ENCODE results near the gene SPON1.

SPON1 gene

DNA sequence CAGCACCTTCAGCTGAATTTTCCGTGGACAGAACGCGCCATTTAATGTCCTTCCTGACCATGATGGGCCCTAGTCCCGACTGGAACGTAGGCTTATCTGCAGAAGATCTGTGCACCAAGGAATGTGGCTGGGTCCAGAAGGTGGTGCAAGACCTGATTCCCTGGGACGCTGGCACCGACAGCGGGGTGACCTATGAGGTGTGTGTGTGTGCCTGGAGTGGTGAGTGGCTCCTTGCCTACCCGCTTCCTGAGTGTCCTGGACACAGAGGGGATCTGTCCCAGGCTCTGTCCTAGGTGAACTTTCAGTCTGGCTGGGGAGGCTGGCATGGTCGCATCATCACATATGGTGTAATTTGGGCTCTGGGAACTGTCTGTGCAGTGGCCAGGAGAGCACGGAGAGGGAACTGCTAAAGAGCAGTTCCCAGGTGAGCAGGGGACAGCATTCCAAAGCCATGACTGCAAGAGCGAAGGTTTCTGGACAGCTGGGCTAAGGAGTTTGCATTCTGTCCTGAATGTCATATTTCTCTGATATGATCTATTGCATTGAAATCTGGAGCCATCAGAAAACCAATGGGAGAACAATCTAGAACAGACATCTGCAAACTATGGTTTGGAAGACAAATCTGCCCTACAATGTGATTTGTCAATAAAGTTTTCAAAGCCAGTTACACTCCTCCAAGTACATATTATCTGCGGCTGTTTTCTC lies 292.2 kb downstream of the SPON1 start:
- Histone ChIP-seq H3K36me3 (ENCODE audit: control insufficient read depth, insufficient read depth, low read length) (no peaks in the 10 kb centered on the region), H3K4me3 (ENCODE audit: extremely low read depth, insufficient read depth, low read length, poor library complexity, severe bottlenecking) (no peak overlapping the region), H3K4me1 (ENCODE audit: control insufficient read depth, insufficient read depth, low read length, poor library complexity, severe bottlenecking) (no peaks in the 10 kb centered on the region), H3K9me3 (ENCODE audit: control insufficient read depth, low read length) (no peaks in the 10 kb centered on the region), H3K27ac (ENCODE audit: low read depth, low read length, severe bottlenecking) (no peak overlapping the region)
- WGBS, 2 experiments (ENCODE audit: insufficient coverage in 2 of 2), result 93% methylated on average over 11 to 12 of the region's 13 CpGs

DNA sequence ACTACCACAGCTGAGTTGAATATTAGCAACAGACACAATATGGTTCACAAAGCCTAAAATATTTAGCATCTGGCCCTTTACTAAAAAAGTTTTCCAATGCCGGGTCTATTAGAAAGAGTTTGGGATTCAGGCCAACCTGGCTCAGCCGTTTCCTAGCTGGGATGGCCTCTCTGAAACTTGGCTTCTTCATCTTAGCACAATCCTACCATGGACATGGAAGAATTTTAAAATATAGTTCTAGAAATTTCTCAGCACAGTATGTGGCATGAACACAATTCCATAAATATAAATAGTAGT lies 292.7 kb downstream of the SPON1 start:
- Histone ChIP-seq H3K4me1 (ENCODE audit: control insufficient read depth, insufficient read depth, low read length, poor library complexity, severe bottlenecking) (no peaks in the 10 kb centered on the region), H3K27ac (ENCODE audit: low read depth, low read length, severe bottlenecking) (no peak overlapping the region), H3K4me3 (ENCODE audit: extremely low read depth, insufficient read depth, low read length, poor library complexity, severe bottlenecking) (no peak overlapping the region), H3K36me3 (ENCODE audit: control insufficient read depth, insufficient read depth, low read length) (no peaks in the 10 kb centered on the region), H3K9me3 (ENCODE audit: control insufficient read depth, low read length) (no peaks in the 10 kb centered on the region)
- 50% methylated on average over 2 of the region's 2 CpGs; no CpG with 5 or more reads in 1 of the 2 experiments for WGBS, 2 experiments (ENCODE audit: insufficient coverage in 2 of 2)

- Histone ChIP-seq H3K4me3 (ENCODE audit: extremely low read depth, insufficient read depth, low read length, poor library complexity, severe bottlenecking) (no peak overlapping the region), H3K4me1 (ENCODE audit: control insufficient read depth, insufficient read depth, low read length, poor library complexity, severe bottlenecking) (no peaks in the 10 kb centered on the region), H3K36me3 (ENCODE audit: control insufficient read depth, insufficient read depth, low read length) (peaks cover 3% of the 10 kb centered on the region), H3K9me3 (ENCODE audit: control insufficient read depth, low read length) (no peaks in the 10 kb centered on the region), H3K27ac (ENCODE audit: low read depth, low read length, severe bottlenecking) (no peak overlapping the region)
- 82 to 90% methylated on average over 4 of the region's 6 CpGs for WGBS, 2 experiments (ENCODE audit: insufficient coverage in 2 of 2)
These were observed 295.9 kb downstream of the SPON1 start for GRCh38 chr11:14258221-14258935.

DNA sequence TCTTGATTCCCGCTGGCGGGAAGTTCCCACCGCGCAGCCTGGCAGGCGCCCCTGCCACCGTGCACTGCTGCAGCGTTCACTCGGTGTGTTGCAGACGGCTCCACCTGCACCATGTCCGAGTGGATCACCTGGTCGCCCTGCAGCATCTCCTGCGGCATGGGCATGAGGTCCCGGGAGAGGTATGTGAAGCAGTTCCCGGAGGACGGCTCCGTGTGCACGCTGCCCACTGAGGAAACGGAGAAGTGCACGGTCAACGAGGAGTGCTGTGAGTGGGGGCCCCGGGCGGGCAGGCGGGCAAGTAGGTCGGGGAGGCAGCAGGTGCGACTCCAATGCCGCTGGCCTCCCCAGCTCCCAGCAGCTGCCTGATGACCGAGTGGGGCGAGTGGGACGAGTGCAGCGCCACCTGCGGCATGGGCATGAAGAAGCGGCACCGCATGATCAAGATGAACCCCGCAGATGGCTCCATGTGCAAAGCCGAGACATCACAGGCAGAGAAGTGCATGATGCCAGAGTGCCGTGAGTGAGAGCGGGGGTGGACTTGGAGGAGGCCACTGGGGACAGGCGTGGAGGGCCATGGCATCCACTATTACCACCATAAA lies 296.8 kb downstream of the SPON1 start:
- H3K27ac ChIP-seq (ENCODE audit: low read depth, low read length, severe bottlenecking), result no peak overlapping the region
- H3K9me3 ChIP-seq (ENCODE audit: control insufficient read depth, low read length), result no peaks in the 10 kb centered on the region
- 94 to 96% methylated on average over 33 to 36 of the region's 38 CpGs for WGBS, 2 experiments (ENCODE audit: insufficient coverage in 2 of 2)
- peaks cover 7% of the 10 kb centered on the region for H3K36me3 ChIP-seq (ENCODE audit: control insufficient read depth, insufficient read depth, low read length)
- H3K4me1 ChIP-seq (ENCODE audit: control insufficient read depth, insufficient read depth, low read length, poor library complexity, severe bottlenecking), result no peaks in the 10 kb centered on the region
- H3K4me3 ChIP-seq (ENCODE audit: extremely low read depth, insufficient read depth, low read length, poor library complexity, severe bottlenecking), result no peak overlapping the region

DNA sequence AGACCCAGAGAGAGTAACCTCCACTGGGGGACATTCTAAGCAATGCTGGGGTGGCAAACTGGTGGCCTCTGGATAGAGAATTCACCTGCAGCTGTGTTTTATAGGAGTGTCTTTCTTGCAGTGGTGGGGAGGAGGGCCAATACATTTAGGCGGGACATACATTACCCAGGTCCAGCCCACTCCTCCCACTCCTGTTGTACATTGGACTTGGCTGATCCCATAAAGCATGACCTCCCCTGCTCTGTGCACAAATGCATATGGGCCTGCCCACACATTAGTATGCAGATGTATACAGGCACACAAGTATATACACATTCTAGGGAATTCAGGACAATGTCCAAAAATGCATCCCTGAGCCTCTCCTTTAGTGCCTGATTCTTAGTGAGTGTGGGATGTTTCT lies 297.4 kb downstream of the SPON1 start:
- 100% methylated on average over 1 of the region's 1 CpG; no CpG with 5 or more reads in 1 of the 2 experiments for WGBS, 2 experiments (ENCODE audit: insufficient coverage in 2 of 2)
- H3K27ac ChIP-seq (ENCODE audit: low read depth, low read length, severe bottlenecking), result no peak overlapping the region
- H3K4me1 ChIP-seq (ENCODE audit: control insufficient read depth, insufficient read depth, low read length, poor library complexity, severe bottlenecking), result no peaks in the 10 kb centered on the region
- no peaks in the 10 kb centered on the region for H3K9me3 ChIP-seq (ENCODE audit: control insufficient read depth, low read length)
- H3K4me3 ChIP-seq (ENCODE audit: extremely low read depth, insufficient read depth, low read length, poor library complexity, severe bottlenecking), result no peak overlapping the region
- H3K36me3 ChIP-seq (ENCODE audit: control insufficient read depth, insufficient read depth, low read length), result peaks cover 13% of the 10 kb centered on the region

- 100% methylated on average over 2 of the region's 4 CpGs; no CpG with 5 or more reads in 1 of the 2 experiments for WGBS, 2 experiments (ENCODE audit: insufficient coverage in 2 of 2)
These were observed 298.5 kb downstream of the SPON1 start for GRCh38 chr11:14261066-14261465.

GRCh38 chr11:14262271-14262846 lies 299.8 kb downstream of the SPON1 start:
- Histone ChIP-seq H3K4me3 (ENCODE audit: extremely low read depth, insufficient read depth, low read length, poor library complexity, severe bottlenecking) (no peak overlapping the region), H3K9me3 (ENCODE audit: control insufficient read depth, low read length) (no peaks in the 10 kb centered on the region), H3K27ac (ENCODE audit: low read depth, low read length, severe bottlenecking) (no peak overlapping the region), H3K4me1 (ENCODE audit: control insufficient read depth, insufficient read depth, low read length, poor library complexity, severe bottlenecking) (no peaks in the 10 kb centered on the region), H3K36me3 (ENCODE audit: control insufficient read depth, insufficient read depth, low read length) (peaks cover 30% of the 10 kb centered on the region)
- 96 to 97% methylated on average over 8 of the region's 8 CpGs for WGBS, 2 experiments (ENCODE audit: insufficient coverage in 2 of 2)

More at GRCh38 chr11:14261066-14261465, 298.5 kb downstream of the SPON1 start:
- Histone ChIP-seq H3K4me1 (ENCODE audit: control insufficient read depth, insufficient read depth, low read length, poor library complexity, severe bottlenecking) (no peaks in the 10 kb centered on the region), H3K27ac (ENCODE audit: low read depth, low read length, severe bottlenecking) (no peak overlapping the region), H3K36me3 (ENCODE audit: control insufficient read depth, insufficient read depth, low read length) (peaks cover 25% of the 10 kb centered on the region), H3K9me3 (ENCODE audit: control insufficient read depth, low read length) (no peaks in the 10 kb centered on the region), H3K4me3 (ENCODE audit: extremely low read depth, insufficient read depth, low read length, poor library complexity, severe bottlenecking) (no peak overlapping the region)

GRCh38 chr11:14264966-14265365 lies 302.4 kb downstream of the SPON1 start:
- no peaks in the 10 kb centered on the region for H3K9me3 ChIP-seq (ENCODE audit: control insufficient read depth, low read length)
- H3K4me1 ChIP-seq (ENCODE audit: control insufficient read depth, insufficient read depth, low read length, poor library complexity, severe bottlenecking), result no peaks in the 10 kb centered on the region
- no peak overlapping the region for H3K4me3 ChIP-seq (ENCODE audit: extremely low read depth, insufficient read depth, low read length, poor library complexity, severe bottlenecking)
- peaks cover 39% of the 10 kb centered on the region for H3K36me3 ChIP-seq (ENCODE audit: control insufficient read depth, insufficient read depth, low read length)
- no peak overlapping the region for H3K27ac ChIP-seq (ENCODE audit: low read depth, low read length, severe bottlenecking)
- WGBS, 2 experiments (ENCODE audit: insufficient coverage in 2 of 2), result 100% methylated on average over 2 of the region's 2 CpGs

- Histone ChIP-seq H3K9me3 (ENCODE audit: control insufficient read depth, low read length) (no peaks in the 10 kb centered on the region), H3K4me3 (ENCODE audit: extremely low read depth, insufficient read depth, low read length, poor library complexity, severe bottlenecking) (no peak overlapping the region), H3K27ac (ENCODE audit: low read depth, low read length, severe bottlenecking) (no peak overlapping the region), H3K36me3 (ENCODE audit: control insufficient read depth, insufficient read depth, low read length) (peaks cover 51% of the 10 kb centered on the region), H3K4me1 (ENCODE audit: control insufficient read depth, insufficient read depth, low read length, poor library complexity, severe bottlenecking) (no peaks in the 10 kb centered on the region)
- 100% methylated on average over 1 of the region's 1 CpG; no CpG with 5 or more reads in 1 of the 2 experiments for WGBS, 2 experiments (ENCODE audit: insufficient coverage in 2 of 2)
These were observed 304.1 kb downstream of the SPON1 start for GRCh38 chr11:14266622-14267021.

DNA sequence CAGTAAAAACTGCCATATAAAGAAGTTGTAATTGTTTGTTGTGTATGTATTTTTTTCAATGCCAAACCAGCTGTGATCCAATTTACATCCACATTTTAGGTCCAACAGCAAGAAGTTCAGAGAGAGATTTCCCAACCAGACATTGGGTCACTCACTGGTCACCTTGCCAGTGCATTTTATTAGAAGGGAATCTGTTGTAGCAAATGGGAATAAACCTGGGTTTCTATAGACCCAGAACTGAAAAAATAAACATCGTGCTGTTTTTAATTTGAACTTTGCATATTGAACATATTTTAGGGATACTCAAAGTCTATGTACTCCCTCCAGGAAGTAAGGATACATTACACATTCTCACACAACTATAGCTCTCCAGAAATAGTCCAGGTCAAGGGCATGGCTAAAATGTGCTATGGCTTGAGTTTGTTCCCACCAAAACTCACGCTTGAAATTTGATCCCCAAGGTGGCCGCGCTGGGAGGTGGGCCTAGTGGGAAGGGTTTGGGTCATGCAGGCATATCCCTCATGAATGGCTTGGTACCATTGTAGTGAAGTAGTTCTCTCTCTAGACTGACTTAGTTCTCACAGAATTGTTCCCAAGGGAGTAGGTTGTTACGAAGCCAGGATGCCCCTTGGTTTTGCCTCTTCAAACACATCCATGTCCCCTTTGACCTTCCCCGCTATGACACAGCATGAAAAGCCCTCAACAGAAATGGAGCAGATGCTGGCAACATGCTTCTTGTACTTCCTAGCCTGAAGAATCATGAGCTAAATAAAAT lies 305.5 kb downstream of the SPON1 start:
- Histone ChIP-seq H3K4me1 (ENCODE audit: control insufficient read depth, insufficient read depth, low read length, poor library complexity, severe bottlenecking) (no peaks in the 10 kb centered on the region), H3K27ac (ENCODE audit: low read depth, low read length, severe bottlenecking) (no peak overlapping the region), H3K4me3 (ENCODE audit: extremely low read depth, insufficient read depth, low read length, poor library complexity, severe bottlenecking) (no peak overlapping the region), H3K9me3 (ENCODE audit: control insufficient read depth, low read length) (no peaks in the 10 kb centered on the region), H3K36me3 (ENCODE audit: control insufficient read depth, insufficient read depth, low read length) (peaks cover 62% of the 10 kb centered on the region)
- WGBS, 2 experiments (ENCODE audit: insufficient coverage in 2 of 2), result 92 to 100% methylated on average over 4 of the region's 6 CpGs
